GM19193 (cell line): ENCODE results near the gene GOSR1.

Source experiments
- POLR2A ChIP-seq: IDR thresholded peaks from 4 replicates; pipeline ENCODE4 v1.6.1; 2011; ENCODE audit not compliant: insufficient read depth, insufficient read length; ENCODE audit errors: extremely low read depth

Gene GOSR1

DNA sequence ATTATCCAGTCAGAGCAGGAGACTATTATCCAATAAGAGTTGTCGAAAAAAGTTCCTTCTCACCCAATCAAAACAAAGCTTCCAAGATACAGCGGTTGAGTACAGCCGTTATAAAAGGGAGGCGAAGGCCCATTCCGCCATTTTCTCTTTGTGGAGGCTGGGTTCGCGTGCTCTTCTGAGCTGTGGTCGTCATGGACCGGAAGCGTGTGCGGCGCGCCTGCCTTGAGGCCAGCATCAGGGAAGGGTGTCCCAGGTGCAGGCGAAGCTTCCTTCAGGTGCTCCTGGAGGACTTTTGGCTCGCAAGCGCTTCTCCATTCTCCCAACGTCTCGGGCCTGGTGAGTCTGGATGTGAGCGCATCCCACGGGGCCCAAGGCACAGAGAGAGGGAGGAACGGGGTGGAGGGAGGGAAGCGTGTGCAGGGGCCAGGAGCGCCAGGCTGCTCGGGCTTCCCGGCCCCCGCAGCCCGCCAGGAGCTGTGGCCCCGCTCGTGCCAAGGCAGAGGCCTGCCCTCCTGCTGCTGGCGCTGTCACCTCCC, 99.2 kb downstream of the GOSR1 start:
- TF ChIP-seq POLR2A, result no peak
